Dedifferentiated amniotic fluid mesenchymal stem cell (primary cell): Measurements from ENCODE around the gene HOXA4.

Experiments
- DNase-seq: peaks from one replicate; pipeline ENCODE4 v3.0.0-alpha.2; 2016; ENCODE audit errors: extremely low spot score

HOXA4 gene

DNA sequence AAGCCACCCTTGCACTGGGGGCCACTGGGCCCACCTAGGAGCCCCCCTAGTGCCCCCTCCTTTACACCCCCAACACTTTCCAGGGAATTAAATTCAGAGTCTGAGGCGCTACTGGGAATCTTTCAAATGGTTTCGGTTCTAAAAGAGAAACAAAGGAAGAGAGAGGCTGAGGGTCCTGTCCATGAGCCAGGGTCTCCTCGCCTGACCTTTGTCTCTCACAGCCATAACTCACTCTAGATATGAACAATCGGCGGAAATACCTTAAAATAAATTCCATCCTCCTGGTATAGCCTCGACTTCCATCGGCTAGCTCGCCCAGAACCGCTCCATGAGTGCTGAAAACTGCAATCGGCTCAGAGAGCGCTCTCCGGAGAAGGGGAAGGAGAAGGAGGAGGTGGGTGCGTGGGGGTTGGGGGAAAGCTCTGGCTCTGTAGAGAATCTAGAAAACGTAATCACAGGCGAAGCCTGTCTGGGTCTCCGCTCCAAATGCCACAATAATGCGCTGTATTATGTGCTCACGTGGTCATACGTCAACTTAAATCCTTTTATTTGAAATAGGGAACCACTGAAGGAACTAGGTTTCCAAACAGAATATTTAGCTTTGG is 12.6 kb downstream of the HOXA4 start:
- no peak for DNase-seq

DNA sequence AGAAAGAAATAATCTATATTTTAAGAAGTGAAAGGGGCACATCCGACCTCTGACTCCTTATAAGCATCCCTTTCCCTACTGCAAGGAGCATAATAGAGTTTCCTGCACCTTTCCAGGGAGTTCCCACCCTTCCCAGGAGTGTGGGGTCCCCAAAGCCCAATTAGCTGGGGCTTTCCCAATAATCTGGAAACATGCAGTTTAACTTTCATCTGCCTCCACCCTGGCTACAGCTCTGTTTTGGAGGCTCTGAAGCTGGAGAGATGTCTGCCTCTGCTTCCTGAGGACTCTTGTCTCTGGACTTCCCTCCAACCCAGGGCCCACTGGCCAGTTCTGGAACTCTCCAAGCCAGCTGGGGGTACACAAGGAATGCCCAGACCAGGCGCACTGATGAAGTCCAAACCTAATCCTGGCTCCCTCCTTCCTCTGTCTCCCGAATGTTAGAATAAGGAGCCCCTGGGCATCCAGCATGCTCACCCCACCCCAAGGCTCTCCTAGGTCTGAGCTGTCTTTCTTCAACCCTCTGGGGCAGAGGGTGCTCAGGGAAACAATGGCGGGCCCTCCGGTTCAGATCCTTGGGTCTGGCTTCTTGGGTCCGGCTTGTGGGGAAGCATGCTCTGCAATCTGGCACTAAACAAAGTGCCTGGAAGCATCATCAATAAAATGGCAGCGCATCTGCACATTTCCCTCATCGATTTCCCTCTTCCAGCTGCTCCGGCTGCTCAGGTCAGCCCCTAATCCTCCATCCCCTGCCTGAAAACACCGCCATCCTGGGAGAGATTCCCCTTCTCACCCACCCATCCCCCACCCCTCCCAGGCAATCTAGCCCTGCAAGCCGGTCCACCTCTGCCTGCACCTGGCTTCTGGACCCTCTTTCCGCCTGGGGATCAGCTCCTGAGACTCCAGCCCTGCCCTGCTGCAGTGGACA is 13.3 kb downstream of the HOXA4 start:
- DNase-seq: no peak

DNA sequence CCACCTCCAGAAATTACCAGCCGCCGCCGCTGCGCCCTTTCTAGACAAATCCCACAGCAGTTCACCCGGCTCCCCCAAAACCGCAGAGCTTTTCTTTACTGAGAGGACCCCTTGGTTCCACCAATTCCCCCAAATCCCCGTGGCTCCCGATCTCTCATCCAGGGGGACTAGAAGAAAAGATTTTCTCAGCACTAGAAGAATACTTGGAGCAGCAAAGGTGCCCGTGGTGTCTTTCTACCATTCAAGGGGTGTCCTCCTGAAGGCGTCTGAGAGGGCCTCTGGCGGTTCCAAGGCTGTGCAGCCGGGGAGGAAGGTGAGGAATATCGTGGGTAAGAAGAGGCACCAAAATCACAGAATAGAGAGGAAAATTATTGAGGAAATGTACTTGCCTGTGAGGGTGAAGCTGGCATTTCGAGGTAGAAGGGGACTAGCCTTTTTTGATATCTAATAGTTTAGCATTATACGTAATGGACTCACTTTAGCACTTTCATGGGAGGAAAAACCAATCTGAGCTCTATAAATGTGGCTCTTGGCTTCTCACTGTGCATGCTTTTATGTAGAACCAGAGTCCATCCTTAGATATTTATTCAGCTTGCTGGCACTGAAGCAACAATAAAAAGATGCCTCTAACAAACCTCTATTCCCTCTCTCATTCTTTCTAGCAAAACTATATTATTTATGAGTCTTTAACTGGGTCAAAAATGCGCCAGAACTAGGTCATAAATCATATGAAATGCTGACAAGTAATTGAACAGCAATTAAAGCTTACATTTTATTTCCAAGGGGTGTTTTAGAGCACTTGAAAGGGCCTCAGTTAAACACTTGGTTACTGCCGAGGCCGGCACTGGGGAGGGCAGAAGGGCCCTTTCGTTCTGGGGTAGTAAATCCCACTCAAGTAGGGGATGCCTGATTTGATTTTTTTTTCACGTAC is 14.3 kb downstream of the HOXA4 start:
- DNase-seq: no peak

DNA sequence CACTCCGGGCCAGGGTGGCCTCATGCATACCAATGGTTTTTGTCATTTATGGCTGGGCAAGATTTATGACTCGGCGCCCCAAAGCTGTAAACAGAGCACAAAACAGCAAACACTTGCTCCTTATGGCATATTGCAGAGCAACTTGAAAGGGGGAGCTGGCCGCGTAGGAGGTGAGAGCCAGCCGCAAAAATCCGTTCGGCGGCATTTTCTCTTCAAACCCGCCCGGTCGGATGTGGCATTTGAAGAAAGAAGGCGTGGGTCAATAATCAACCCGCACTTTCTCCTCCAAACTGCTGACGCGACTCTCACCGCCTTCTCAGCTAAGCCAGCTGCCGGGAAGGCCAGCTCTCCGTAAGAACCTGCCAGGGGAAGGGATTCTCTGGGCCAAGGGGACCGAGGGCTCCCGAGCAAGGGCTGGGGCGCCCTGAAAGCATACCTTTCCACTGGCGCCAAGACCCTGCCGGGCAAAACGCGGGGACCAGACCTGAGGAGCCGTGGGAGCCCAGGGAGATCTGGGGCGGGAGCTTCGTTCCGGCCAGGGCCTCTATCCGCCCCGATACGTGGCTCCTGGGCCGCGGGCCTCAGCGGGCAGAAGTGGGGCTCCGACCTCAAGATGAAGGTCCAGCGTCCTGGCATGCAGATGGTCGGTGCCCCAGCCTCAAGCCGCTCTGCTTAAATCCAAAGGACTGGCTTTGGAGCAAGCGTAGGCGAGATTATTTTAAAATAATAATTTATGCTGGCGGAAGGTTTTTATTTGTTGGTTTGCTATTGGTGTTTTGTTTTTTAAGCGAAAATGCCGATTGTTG is 15.1 kb downstream of the HOXA4 start:
- no peak for DNase-seq

DNA sequence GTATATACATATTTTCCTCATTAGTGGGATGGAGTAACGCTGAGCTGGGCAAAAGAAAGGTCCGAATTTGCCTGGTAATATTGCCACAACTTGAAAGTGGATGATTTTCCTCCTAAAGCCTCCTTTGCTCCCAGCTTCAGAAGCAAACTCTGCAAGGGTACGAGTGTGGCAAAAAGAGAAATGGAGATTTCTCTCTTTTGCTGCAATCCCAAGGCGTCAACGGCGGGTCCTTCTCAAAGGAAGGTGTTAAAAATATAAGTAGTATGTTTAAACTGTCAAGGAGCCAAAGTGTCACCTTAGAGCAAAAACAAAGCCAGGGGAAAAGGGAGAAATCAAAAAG is 15.7 kb downstream of the HOXA4 start:
- DNase-seq: no peak

DNA sequence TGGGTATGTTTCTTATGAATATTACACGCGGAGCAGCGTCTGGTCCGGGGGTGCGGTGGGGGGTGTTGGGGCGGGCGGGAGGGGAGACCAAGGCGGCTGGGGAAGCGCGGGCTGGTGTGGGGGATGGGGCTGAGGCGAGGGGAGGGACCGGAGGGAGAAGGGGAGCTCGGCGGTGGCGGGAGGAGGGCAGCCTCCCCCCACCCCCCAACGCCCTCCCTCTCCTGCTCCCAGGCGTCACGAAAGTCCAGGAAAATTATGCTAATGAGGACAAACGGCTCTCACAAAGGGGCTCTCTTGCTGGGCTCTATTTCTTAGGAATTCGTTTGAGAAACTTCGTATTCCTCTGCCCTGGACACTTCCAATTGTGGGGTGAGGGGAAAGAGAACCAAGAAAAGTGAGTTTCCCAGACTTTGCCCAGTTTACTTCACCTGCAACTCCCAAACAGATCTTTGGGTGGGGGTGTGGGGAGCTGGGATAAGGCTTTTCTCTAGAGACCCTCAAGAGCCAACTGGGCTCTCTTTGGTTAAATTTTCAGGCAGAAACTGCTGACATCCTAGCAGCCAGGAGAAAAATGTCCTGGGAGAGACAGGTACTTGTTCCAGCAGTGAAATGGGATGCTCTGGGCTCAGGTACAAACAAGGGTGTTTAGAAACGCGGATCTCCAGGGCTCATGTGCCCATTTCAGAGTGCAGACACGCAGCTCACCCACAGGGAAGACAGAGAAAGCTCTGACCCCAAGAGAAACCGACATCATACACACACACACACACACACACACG is 16.4 kb downstream of the HOXA4 start:
- no peak for DNase-seq

DNA sequence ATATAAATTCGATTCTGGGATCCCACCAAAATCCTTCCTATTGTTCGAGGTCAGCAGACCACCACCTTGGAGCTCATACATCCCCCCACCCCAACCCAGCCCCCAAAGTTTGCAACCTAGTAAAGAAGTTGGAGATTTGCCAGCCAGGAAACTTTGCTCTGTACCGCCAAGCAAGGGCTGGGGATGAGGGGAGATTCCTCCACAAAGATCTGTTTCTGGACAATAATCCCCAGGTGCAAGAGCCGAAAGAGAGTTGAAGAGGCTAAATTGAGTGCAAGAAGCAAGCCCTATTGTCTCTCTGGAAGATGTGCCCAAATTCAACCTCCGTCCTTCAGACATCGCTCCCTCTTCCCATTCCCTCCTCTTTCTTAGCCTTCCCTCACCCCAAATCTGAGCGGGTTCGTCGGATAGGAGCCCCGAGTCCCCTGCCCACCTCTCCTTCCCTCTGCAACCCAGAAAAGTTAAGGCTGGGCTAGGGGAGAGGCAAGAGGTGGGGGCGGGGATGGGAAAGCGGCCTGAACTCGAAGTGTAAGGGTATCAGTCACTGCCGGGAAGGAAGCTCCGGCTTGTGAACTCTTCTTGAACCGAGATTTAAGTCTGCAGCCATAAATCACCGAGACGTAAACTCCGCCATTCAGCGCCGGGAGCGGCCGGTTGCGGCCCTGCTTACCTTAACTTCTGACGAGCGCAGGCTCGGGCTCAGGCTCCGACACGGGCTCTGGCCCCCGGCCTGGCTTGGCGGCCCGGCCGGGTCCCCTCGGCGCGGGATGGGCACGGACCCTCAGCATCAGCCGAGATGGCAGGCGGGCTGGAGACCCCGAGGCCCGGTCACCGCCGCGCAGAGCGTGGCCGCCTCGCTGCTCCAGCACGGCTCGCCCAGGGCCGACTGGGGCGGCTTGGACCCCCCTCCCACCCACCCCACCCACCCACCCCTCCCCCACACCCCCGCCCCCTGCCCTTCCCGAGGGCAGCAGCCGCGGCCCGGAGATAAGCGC is 17.3 kb downstream of the HOXA4 start:
- no peak for DNase-seq

DNA sequence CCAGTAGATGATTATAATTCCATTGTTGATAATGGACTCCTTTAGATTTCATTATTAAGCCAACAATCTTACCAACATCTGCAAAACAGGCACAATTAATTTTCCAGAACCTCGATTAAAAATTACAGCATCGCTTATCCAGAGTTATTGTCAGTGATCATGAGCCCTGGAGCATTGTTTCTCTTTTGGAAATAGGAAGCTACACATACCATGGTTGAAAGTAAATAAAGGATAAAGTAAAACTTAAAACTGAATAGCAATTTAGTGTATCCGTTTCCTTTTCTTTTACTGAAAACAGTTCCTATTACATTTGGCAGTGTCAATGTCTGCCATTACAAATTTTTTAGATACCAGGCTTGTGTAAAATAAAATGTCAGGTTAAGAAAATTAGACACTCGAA is 18.2 kb downstream of the HOXA4 start:
- no peak for DNase-seq

DNA sequence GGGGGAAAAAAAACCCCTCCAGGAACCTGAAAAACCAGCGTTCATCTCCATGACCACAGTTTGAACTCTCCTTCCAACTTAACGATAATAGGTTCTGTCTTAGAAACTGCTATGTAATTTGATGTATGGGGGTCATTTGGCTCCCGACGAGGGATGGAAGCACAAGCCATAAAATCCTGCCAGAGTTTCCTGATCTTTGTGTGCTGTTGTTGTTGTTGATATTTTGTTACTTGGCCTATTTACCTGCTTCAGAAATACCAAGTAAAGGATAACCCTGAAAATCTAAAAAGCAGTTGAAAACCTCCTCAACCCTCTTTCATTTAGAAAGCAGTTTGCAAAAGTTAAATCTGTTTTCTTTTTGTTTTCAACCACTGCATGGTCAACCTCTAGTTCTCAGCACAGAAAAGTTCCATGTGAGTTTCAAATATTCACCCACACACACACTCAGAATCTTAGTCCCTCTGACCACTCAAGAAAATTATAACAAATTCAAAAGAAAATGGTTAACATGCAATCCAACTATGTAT is 18.7 kb downstream of the HOXA4 start:
- no peak for DNase-seq

DNA sequence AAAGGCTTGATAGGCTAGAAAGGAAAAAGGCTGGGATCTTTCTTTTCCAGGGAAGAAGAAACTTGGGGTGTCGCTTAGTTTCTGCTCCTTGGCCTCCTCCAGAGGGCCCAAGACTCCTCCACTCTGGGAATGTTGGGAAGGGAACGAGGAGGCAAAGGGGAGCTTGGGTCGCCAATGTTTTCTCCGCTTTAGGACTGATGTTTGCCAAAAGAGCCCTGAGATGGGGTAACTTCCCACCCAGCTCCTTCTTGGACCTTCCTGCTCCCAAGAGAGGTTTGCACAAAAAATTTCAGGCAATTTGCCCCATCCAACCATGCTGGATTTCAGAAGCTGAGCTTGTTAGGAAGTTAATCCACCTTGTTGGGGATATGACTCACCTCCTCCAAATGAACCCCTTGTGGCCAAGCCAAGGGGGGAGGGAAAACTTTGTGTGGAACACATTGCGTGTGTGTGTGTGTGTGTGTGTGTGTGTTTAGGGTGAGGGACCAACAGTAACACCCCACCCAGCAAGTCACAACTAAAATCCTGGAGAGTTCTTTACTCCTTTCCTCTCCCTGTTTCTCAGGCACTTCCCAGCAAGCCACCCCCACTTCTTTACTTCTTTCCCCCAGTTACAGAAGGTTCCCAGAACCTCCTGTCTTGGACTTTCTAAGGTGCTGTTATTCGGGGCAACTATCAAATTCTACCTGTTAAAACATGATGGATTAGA is 19.4 kb downstream of the HOXA4 start:
- no peak for DNase-seq

DNA sequence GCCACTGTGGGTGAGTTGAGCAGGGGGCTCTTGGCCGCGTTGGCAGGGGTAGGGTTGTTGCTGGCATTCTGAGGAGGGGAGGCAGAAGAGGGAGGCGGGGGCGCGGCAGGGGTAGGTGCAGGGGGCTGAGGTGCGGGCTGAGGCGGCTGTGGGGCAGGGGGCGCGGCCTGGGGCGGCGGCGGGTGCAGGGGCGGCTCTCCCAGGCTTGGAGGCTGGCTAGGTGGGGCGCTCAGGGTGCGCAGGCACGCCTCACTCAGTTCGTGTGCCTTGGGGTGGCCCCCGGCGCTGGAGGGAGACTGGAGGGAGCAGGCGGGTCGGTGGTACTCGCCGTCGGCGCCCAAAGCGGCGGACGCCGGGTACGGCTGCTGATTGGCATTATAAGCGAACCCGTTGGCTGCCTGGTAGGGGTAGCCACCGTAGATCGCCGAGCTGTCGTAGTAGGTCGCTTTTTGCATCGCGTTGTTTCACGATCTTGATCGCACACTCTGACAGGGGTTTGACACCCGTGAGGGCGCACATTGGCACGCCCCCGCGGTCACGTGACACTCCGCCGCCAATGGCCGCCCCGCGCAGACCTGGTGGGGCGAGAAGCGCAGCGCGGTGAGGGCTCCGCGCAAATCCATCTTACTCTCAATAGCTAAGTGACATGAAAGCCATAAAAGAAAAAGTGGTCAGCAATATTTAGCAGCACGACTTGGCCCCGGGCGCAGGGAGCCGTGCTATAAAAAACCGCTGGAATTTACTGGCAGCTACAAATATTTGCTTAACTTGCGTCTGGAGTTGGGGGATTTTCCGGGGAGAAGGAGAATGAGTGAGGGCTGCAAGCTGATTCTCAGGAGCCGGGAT is 20.1 kb downstream of the HOXA4 start:
- no peak for DNase-seq

DNA sequence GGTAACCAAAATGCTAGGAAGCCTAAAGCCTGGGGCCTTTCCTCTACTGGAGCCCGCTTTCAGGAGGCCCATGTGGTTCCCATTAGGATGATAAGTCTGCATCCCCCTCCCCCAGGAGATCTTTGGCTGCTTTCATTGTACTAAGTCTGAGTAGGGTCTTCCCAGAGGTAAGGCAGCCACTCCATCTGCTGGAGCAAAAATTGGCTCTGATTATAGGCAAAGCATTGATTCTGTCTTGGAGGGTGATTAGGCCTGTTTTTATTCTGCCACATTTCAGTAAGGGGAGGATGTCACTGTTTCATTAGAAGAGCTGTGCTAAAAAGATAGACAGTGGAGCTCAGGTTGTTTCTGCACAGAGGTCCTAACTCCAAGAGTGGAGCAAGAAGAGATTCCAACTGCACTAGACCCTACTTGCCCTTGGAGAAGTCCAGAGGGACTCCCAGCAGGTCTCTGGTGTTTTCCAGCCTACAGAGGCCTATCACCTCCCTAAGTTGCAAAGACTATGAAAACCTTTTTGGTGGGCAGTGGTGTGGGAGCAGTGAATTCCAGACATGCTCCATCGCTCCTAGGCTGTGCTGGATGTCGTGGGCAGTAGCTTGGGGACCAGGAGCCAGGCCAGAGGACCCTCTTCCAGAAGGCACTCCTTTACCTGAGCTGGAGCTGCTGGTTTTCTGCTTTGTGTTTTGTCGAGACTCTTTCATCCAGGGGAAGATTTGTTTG is 20.9 kb downstream of the HOXA4 start:
- DNase-seq: no peak

DNA sequence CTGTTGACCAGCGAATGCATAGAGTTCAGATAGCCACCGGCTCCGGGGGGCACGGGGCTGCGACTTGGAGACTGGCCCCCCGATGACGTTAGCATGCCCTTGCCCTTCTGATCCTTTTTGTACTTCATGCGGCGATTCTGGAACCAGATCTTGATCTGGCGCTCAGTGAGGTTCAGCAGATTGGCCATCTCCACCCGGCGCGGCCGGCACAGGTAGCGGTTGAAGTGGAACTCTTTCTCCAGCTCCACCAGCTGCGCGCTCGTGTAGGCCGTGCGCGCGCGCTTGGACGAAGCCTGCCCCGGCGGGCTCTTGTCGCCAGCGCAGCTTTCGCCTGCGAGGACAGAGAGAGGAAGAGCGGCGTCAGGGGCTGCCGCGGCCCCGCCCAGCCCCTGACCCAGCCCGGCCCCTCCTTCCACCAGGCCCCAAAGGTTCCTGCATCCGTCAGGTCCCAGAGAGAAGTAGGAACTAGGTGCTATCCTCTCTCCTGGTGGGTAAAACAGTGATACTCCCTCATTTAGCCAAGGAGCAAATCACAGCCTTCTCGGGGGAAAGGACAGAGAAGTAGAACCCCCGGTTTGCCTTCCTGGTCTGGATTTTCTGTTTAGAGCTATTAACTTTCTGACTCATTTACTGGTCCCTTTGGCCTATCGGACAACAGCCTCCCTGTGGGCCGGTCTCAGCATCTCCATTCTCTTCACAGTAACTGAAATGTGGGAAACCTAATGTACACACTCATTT is 22.0 kb downstream of the HOXA4 start:
- DNase-seq: no peak

DNA sequence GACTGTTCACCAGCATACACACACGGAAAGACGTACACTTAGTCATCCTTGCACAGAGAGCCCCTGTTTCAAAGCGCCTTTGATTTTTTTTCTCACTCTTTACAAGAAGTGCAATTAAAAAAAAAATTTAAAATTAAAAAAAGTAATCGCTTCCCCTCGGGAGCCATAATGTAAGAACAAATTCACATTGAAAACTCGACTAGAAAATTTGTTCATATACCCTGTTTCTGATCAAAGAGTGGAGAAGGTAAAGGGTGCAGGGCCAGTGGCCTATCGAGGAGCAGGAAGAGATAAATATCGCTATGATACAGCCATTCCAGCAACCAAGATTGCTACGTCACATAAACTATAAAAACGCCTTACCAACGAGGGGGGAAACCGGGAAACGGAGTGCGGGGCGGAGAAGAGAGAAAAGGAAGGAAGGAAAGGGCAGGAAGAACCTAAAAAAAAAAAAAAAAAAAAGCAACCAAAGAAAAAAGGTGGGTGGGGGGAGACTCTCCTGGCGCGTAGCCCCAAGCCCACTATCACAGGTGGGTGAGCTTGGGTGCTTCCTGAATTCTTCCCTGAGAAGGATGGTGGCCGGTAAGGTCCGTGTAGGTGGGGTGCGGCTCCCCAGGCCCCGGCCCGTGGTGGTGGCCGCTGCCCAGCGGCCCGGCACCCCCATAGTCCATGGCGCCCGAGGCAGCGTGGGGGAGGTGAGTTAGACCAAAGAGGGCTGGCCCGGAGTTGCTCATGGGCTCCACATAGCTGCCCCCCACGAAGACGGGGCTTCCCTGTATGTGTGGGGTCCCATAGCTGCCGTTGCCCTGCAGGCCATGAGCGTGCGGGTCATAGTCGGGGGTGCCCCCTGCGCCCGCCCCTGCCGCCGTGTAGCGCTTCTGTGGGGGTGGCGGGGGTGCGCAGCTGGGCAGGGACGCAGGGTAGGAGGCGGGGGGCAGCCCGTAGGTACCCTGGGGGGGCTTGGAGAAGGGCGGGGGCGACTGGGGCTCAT is 22.9 kb downstream of the HOXA4 start:
- DNase-seq: no peak

DNA sequence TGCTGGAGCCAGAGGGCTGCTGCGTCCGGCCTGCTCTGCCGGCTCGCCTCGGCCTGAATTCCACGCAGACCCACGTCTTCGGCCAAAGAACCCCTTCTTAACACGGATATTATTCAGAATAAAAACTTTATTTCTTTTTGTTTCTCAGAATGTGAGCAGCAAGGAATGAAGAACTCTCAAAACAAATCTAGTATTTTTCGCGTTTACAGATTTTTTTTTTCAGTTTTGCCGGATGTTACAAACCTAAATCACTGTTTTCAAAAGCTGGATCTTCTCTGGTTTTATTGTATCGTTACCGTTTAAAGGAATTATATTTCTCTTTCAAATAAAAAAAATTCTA is 23.7 kb downstream of the HOXA4 start:
- no peak for DNase-seq
